SIG-M5 treated with dmso at 0.1 percent for 504 hours (cell line): Measurements from ENCODE around the gene TRPM5.

Experiments used
- DNase-seq: peaks from one replicate; lab custom pipeline; 2025; ENCODE audit not compliant: unreplicated experiment; lab: John Stamatoyannopoulos, UW

The TRPM5 gene

DNA sequence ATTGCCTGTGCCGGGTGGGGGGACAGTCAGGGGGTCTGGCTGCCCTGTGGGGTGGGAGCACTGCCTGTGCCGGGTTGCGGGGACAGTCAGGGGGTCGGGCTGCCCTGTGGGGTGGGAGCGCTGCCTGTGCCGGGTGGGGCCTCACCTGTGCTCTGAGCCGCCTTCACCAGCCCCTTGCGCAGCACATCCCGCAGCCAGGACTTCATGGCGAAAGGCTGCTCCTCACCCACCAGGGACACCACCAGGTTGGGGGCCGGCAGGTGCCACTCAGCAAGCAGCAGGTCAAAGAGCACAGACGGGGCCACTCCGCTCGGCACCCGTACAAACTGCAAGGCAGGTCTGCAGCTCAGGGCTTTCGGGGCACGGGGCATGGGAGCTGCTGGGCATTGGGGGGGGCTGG is 22.3 kb downstream of the TRPM5 start:
- no peak for DNase-seq

DNA sequence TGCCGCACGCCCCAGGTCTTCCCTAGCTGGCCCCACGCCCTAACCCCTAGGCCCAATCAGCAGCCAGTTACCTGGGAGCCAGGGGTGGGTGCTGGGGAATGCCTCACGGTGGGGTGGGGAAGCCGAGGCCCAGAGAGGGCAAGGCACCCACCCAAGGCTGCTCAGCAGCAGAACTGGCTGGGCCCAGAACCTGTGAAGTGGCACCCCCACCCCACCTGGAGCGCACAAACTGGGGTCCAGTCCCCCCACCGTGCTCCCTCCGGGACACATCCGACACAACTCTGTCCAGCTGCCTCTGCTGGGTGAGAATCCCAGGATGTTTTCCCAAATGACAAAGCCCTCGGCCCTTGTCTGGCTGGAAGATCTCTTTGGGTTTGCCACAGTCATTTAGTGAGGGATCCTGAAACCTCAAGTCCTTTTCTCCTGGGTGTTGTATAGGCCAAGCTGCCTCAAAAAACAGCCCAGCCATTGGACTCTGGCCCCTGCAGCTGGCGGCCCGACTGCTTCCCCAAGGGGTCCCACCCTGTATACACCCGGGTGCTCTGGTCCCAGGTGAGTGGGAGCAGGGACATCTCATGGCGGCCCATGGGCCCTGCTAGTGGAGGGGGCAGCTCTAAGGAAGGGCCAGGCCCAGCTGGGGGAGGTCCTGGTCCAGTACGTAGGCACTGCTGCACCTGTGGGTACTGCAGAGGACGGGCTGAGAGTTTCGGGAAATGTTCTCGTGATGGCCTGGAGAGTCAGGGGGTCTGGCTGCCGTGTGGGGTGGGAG is 22.9 kb downstream of the TRPM5 start:
- DNase-seq: no peak

DNA sequence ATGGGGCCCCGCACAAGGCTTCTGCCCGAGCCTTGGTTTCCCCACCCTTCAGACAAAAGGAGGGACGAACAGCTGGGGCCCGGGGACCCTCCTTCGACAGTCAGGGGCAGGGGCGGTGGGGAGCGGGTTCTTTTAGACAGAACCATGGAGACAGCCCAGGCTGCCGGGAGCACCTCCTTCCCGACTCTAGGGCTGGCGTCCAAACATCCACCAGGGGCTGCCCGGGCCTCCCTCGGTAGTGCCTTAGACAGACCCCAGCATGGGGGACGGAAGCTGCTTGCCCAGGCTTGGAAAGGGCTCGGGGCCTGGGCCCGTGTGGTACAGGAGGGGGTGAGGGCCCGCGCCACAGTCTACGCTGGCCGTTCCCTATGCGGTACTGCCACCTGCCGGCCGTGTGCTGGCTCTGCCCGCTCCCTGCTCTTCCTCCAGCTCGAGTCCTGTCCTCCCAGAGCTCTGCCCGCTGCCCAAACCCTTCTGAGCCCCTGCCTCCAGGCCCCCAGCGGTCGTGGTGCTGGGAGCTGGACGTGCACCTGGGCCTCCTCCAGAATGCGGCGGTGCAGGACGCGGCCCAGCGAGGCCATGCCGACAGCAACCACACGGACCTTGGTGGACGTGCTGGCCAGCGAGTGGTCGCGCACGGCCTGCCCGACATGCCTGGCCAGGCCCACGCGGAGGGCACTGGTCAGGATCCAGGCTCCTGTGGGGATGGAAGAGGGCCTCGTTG is 23.6 kb downstream of the TRPM5 start:
- DNase-seq: peak; percentile 55

DNA sequence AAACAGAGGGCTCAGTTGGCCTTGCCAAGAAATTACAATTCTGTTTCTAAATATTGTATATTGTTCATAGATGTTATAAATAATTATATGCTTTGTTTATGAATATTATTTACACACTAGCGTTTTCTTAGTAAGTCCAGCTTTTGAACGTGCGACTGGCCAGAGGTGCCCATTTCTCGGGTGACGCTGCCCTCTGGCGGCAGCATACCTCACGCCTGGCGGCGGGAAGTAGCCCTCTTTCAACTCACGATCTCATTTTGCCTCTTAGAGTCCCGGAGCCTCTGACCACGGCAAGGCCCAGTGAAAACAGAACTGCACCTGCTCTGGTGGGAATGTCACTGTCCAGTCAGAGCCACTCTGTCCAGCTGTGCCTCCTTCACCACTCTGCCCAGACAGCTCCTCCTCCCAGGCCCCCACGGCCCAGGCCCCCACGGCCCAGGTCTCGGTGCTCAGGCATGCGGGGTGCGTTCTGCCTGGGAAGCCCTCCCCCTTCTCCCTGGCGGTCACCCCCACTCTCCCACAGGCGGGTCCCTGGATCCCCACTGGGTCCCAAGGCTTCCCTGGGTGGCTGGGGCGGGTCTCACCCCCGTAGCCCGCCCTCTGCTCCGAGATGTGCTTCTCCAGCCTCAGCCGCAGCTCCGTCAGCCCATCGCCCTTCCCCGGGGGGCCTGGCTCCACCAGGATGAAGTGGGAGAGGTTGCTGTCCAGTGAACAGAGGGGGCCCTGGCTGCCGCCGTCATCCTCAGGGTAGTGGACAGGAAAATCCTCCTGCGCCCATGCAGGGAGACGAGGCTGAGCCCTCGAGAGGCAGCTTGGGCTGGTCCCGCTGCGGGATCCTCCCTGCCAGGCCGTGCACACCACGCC is 24.4 kb downstream of the TRPM5 start:
- DNase-seq: peak; percentile 44

DNA sequence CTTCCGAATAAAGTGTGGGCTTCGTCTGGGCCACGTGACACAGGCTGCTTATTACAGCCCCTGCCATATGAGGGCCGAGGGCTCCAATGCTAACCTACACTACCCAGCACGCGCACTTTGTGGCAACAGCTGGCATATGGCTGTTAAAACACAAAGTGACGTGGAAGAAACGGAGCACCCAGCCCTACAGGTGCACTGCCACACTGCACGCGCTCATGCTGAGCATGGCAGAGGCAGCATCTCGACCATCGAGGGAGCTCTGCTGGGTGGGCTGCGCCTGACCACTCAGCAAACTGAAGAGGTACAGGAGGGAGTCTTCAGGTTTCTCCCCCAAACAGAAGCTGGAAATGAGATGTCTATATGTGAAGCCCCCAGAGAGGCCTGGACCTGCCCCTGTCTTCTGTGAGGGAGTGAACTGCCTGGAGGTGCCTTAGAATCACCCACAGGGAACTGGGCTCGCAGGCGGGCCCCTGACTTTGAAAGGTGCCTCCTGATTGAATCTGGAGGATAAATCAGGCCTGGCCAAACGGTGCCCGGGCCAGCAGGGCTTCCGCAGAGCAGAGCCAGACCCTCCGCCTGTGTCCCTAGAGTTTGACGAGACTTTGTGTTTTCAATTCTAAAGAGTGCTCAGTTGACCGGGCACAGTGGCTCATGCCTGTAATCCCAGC is 25.5 kb downstream of the TRPM5 start:
- DNase-seq: no peak

DNA sequence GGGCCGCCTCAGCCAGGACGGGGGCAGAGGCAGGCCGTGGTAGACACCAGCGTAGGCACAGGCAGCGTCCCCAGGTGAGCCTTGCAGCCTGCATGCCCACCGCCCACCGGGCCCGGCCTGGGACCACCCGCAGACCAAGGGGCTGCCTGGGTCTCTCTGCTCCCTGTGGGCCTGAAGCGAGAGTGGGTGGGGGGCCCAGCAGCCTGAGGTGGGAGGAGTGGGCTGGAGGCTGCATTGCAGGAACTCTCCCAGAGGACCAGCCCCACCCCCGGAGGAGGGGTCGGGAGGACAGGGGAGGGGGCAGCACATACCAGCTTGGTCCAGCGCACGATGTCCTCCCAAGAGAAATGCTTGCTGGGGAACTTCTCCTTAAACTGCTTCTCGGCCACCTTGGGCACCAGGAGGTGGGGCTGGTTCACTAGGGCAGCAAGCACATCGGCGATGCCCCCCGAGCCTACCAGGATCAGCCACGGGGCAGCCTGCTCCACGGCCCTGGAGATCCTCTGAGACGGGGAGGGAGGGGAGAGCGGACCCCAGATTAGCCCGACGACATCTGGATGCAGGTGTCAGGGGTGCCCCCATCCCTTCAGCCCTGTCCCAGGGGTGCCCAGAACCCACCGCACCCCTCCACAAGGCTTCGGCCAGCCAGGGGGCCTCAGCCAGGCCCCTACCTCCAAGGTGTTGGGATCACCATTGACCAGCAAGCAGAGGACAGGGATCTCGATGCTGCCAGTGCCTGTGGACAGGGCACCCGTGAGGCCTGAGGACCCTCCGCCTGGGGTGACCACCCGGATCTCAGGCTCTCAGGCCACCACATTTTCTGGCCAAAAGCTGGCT is 26.2 kb downstream of the TRPM5 start:
- DNase-seq: no peak

DNA sequence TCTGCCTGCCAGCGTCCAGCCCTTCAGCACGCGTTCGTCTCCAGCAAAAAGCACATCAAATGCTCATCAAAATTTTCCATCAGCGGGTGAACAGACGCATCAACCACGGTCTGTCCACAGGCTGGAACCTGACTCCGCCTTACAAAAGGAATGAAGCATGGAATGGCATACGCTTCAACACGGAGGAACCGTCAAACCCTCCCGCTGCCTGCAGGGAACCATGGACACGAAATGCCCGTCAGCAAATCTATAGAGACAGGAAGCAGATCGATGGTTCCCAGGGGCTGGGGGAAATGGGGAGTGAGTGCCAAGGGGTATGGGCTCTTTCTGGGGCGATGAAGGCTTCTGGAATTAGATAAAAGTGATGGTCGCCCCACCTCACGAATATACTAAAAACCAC is 27.5 kb downstream of the TRPM5 start:
- no peak for DNase-seq

DNA sequence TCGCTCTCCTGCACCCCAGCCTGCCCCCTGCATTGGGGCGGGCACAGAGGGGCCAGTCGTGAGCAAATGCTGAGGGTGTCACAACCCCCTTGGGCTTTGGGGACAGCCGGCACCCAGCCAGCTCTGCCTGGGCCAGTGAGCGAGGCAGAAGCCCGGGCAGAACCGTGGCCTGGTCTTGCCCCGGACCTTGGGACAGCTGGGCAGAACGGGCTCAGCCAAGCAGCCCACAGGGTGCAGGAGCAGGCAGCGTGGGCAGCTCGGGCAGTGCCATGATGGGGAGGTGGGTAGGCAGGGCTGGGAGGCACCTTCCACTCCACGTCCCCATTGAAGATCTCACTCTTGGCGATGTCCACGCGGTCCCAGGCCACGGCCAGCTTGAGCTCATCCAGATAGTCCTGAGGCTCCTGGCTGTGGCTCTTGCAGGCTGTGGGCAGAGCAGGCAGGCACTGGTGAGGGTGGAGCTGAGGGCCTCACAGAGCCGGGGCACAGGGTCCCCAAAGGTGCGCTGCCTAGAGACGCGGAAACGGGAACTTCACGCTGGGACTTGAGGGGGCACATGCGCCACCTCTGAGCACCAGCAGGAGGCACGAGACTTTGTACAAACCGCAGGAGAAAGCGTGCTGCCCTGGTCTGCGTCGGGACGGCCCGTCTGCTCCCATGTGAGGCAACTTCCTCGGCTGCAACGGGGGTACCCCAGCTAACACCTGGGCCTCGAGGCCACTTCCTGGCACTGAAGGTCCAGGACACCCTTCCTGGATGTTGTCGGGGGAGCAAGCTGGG is 28.5 kb downstream of the TRPM5 start:
- no peak for DNase-seq

DNA sequence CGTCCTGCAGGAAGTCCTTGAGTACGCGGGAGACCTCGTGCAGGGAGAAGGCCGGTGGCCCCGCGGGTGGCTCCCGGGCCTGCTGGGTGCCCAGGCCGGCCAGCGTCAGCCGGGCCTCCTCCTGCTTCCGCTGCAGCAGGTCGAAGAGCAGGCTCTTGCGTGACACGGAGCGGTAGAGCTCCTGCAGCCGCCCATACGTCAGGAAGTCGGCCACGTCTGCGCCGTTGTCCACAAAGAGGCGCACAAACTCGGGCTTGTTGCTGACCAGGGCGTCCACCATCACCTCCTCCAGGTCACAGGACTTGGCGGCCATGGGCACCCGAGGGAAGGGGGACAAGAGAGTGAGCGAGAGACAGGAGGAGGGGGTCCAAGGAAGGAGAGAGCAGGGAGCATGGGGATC is 29.1 kb downstream of the TRPM5 start:
- no peak for DNase-seq

DNA sequence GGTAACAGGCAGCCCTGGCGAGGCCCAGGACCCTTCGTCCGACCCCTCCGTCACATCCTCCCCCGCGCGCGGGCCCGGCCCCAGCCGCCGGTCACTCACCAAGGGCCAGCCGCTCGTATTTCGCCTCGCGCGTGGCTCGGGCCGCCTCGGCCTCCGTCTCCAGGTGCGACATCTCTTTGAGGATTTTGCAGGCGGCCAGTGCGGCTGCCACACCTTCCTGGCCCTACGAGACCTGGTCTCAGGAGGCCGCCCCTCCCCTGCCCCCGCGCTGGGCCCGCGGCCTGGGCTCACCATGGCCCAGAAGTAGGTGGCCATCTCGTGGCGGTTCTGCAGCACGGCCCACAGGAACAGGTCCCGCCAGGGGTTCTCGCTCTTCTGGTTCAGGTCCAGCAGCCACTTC is 29.7 kb downstream of the TRPM5 start:
- no peak for DNase-seq

DNA sequence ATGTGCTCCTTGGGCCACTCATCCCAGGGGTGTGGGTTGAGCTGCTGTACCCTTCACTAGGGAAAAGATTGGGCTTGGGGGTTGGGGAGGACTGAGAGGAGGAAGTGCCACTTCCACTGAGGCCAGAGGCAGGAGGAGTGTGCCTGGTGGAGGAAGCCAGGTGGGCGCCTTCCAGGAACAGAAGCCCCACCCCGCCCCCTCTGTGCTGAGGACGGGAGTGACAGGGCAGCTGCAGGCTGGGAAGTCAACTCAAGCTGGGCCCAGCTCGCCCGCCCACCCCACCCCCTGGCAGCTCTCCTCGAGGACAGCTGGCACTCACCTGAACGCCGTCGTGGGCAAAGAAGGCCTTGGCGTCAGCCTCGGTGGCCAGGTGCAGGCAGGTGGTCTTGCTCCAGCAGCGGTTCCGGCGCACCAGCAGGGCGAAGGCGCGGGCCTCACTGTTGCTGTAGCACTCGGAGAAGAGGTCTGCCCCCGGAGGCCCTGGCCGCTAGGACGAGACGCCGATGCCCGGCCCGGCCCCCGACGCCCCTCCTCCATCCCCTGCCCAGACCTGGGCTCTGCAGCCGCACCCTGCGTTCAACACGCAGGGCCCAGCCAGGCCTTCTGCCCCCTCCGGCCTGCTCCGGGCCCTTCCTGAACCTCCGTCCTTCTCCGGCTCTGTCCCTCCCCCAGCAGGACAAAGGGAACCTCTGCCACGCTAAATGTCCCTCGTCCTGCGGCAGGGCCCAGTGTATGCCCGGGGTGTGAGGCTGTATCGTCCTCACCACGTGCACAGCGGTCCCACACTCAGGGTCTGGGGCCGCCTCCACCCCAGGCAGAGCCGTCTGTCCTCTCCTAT is 30.4 kb downstream of the TRPM5 start:
- no peak for DNase-seq

DNA sequence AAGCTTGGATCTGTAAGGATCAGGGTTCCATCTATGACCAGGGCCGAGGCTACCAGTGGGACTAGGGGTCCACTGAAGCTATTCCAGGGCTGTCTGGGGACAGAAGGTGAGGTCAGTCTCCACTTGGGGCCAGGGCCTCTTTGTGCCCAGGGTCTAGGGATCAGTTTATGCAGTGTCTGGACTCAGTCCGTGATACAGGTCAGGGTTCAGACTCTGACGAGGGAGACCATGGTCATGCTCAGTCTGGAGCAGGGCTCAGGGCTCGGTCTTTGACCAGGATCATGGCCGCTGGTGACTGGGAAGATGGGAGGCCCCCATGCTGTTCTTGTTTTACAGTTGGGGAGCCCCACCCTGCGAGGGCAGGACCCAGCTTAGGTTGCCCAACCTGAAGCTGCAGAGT is 32.0 kb downstream of the TRPM5 start:
- no peak for DNase-seq

DNA sequence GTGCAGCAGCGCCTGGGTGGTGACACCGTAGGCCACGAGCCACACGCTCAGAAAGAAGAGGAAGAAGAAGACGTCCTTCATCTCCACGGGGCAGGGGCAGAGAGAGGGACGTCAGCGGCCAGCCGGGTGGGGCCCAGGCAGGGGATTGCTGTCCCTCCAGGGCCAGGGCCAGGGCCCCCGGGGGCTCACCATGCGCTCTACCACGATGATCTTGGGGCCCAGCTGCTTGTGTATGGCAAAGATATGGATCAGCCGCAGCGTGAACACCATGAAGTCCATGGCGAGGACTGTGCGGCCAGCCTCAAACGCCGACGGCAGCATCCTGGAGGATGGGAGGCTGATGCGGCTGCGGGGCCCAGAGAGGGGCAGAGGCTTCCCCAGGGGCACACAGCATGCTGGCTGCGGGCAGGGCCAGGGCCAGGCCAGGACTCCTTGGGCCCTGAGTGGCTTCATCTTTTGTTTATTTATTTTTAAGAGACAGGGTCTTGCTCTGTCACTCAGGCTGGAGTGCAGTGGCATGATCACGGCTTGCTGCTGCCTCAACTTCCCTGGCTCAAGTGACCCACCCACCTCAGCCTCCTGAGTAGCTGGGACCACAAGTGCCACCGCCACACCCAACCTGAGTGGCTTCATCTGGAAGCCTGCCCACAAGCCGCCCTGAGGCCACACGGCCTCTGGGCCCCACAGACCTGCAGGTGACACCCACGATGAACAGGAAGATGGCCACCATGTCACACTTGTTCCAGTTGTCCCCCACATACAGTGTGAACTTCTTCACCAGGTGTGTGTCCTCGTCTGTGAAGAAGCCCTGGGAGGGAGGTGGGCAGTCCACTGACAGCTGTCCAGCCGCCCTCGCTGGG is 32.6 kb downstream of the TRPM5 start:
- no peak for DNase-seq

DNA sequence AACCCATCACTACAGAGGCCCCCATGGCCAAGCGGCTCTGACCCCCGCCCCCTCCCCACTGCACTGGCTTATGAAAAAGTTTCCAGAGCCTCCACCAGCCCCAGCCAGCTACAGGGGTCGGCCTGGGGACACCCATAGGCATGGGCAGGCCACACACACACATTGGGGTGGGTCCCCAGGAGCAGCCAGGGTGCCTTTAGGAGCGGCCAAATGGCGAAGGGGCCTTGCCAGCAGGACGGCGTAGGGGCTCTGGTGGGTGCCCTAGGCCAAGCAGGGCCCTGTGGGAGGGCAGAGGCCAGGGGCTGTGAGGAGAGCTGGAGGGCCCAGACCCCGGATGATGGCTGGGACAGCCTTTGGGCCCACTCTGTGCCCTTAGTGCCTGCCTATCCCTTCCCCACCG is 33.7 kb downstream of the TRPM5 start:
- DNase-seq: no peak

DNA sequence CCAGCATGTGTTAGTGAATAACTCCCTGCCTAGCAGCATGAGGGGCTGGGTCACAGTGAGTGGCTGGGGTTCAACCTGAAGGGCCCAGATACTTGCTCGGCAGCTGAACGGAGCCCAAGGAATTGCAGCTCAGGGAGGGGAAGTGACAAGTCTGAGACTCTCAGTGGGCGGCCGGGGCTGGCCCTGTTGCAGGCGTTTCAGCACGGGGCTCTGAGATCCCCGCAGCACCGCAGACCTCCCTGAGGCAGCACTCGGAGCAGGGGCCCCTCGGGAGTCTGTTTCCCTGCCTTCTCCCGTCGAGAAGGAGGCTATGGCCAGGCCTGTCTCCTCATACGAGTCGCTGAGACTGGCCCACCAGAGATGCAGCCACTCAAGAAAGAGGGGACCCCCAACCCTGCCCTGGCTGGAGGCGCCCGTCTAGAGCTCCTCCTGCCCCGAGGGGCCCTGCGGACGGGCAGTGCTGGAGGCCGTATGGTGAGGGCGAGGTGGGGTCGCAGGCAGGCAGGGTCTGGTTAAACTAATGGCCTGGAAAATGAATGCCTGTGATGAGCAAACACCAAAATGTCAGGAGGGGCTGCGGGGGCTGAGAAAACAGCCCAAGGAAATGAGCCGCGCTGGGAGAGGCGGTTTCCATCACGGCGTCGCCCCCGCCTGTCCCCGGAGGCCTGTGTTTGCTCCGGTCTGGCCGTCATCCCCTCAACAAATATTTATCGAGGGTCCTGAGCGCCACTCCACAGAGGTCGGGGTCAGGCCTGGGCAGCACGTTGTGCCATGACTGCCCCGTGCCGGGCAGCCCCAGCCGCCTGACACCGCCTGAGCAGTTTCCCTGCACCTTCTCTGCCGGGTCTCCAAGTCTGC is 34.5 kb downstream of the TRPM5 start:
- no peak for DNase-seq

DNA sequence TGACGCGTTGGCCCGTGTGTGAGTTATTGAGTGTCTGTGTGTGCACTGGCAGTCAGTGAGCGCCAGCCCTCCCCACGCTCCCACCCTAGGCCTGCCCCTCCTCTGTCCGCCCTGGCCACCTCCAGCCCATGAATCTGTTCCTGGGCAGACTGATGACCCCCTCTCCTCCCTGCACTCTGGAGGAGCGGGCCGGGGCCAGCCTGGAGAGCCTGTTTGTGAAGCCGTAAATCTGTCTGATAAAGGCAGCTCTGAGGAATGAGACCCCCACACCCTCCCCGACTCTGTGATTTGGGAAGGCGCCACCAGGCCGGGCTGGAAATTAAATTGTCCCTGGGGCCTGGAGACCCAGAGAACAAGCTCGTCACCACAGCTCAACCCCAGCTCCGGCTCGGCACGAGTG is 35.2 kb downstream of the TRPM5 start:
- DNase-seq: no peak

DNA sequence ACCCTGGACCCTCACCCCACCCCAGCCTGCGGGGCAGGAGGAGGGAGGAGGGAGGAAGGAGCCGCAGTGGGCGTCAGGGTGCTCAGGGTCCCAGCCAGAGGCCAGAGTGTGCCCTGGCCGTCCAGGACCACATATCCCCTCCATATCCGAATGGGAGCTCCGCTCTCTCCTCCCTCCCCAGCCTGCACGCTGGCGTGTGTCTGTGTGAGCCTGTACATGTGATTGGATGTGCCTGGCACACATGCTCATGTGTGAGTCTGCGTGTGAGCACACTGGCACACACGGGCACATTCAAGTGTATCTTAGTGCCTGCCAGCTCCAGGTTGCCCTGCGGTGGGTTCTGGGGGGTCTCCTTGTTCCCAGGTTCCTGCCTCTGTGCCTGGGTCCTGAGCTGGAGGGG is 35.6 kb downstream of the TRPM5 start:
- no peak for DNase-seq
